Measurements from ENCODE around the gene INS. TPM values are rescaled to one million over a fixed set of nuclear protein-coding genes. Genes with fewer than 3 reads are reported as not detected.

INS gene
- total RNA-seq, 2 experiments from 2014 or later, result not detected

DNA sequence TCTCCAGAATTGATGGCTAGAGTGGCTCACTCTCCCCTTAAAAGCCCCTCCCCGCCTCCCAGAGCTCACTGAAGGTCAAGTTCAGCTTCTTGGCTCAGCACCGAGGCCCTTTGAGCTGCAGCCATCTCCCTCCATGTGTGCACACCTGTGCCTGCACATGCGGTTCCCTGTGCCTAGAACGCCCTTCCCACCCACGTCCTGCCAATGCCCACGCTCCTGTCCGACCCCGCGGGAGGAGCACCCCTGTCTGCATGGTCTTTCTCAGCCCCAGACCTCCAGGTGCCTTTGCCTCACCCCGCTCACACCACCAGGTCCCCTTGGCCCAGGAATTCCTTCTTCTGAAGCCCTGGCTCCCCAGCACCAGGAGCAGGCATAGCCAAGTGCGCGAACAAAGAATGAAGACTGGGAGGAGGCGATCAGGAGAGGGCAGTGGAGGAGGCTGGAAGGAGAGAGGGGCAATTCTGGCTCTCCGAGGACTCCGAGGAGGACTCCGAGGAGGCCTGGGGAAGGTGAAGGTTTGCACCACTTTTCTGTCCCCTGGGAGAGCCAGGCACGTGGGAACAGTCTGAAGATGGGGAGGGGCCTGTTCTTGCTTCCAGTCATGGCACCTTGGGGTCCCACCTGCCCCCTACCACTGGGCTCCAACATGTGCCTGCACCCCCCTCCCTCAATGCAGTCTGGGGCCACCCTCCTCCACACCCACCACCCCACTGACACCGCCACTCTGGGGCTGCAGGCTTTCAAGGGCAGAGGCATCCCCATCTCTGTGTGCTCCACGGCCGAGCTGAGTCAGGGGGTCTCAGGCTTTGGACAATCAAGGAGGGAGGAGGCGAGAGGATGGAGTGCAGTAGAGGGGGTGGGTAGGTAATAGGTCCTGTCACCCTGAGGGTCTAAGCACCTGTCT, 39.5 kb downstream of the INS start:
- no peak for DNase-seq
- no peak overlapping the region for H3K4me3 Mint-ChIP-seq
- H3K27ac Mint-ChIP-seq, result no peak overlapping the region
- H3K27me3 Mint-ChIP-seq (ENCODE audit: low read depth), result peaks cover 10% of the 10 kb centered on the region
- CTCF ChIA-PET, result no interaction called here
- H3K9me3 Mint-ChIP-seq (ENCODE audit: insufficient read depth), result no peaks in the 10 kb centered on the region
- no peak for ATAC-seq
- POLR2A ChIA-PET, result no interaction called here
- no peaks in the 10 kb centered on the region for H3K4me1 Mint-ChIP-seq (ENCODE audit: low read depth)
- no peaks in the 10 kb centered on the region for H3K36me3 Mint-ChIP-seq (ENCODE audit: low read depth)

DNA sequence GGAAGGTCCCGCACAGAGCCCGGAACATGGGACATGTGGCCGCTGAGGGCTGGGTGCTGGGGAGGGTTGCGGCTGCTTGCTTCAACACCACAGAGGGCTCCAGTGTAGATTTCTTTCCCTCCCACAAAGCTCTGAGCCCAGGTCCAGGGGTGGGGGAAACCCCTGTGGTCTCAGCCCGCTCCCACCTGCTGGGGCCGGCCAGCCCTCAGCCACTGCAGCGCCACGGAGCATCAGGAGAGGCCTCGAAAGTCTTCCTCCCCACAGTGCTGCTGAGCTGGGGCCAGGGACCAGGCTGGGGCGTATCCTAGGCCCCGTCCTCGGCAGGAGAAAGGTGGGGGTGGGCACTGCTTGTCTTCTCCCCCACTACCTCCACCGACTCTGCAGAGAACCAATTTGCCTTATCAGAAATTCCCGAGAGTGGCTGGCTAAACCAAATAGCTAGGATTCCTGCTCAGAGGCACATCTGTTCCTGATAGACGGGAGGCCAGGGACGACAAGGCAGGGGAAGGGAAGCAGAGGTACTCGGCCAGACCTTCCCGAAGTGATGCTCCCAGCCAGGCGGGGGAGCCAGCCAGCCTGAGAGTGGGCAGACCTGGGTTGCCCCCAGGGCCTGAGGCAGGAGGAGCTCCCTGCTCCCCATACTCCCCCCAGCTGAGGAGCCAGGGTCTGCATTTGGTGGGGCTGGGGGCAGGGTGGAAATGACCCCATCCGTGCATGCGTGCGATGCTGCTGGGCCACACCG, 40.5 kb downstream of the INS start:
- no peak for ATAC-seq
- no peak for DNase-seq
- H3K27ac Mint-ChIP-seq, result no peak overlapping the region
- no peaks in the 10 kb centered on the region for H3K9me3 Mint-ChIP-seq (ENCODE audit: insufficient read depth)
- no peaks in the 10 kb centered on the region for H3K4me1 Mint-ChIP-seq (ENCODE audit: low read depth)
- no peak overlapping the region for H3K4me3 Mint-ChIP-seq
- CTCF ChIA-PET, result interaction anchor here (0.5 kb wide), 1 partner anchor 735 kb away, joined by 3 read pairs; no protein-coding TSS in a partner anchor
- H3K27me3 Mint-ChIP-seq (ENCODE audit: low read depth), result peaks cover 13% of the 10 kb centered on the region
- POLR2A ChIA-PET, result no interaction called here
- H3K36me3 Mint-ChIP-seq (ENCODE audit: low read depth), result no peaks in the 10 kb centered on the region

DNA sequence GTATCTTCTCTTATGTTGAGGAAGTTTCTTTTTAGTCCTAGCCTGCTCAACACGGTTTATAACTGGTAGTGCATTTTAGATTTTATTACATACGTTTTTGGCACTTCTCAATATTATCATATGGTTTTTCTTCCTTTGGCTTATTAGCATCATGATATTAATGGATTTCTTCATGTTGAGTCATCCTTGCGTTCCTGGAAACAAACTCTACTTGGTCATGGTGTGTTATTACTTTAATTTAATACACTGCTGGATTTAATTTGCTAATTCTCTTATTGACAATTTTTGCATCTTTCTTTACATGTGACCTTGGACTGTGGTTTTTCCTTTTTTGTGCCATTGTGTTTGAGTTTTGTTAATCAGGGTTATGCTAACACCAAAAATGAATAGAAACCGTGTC, 42.3 kb downstream of the INS start:
- Mint-ChIP-seq H3K36me3 (ENCODE audit: low read depth) (no peaks in the 10 kb centered on the region), H3K4me1 (ENCODE audit: low read depth) (no peaks in the 10 kb centered on the region), H3K9me3 (ENCODE audit: insufficient read depth) (no peaks in the 10 kb centered on the region), H3K4me3 (no peak overlapping the region), H3K27ac (no peak overlapping the region), H3K27me3 (ENCODE audit: low read depth) (peaks cover 13% of the 10 kb centered on the region)
- POLR2A ChIA-PET, result no interaction called here
- CTCF ChIA-PET, result no interaction called here
- no peak for ATAC-seq
- DNase-seq, result no peak

DNA sequence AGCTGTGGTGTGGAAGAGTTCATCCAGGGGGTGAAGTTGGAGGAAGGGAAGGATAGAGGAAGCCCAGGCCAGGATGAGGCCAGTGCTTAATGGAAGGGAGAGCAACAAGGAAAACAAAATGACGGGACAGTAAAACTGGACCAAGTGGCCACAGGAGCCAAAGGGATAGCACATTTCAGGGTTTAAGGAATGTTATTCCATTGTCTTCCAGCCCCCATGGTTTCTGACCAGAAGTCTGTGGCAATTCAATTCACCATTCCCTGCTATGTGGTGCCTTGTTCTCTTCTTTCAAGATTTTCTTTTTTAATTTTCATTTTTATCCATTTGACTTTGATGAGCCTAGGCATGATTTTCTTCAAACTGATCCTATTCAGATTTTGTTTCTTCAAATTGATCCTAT, 44.3 kb downstream of the INS start:
- CTCF ChIA-PET, result no interaction called here
- POLR2A ChIA-PET, result no interaction called here
- no peak overlapping the region for H3K27ac Mint-ChIP-seq
- no peak overlapping the region for H3K4me3 Mint-ChIP-seq
- no peaks in the 10 kb centered on the region for H3K36me3 Mint-ChIP-seq (ENCODE audit: low read depth)
- peaks cover 13% of the 10 kb centered on the region for H3K27me3 Mint-ChIP-seq (ENCODE audit: low read depth)
- H3K9me3 Mint-ChIP-seq (ENCODE audit: insufficient read depth), result no peaks in the 10 kb centered on the region
- H3K4me1 Mint-ChIP-seq (ENCODE audit: low read depth), result no peaks in the 10 kb centered on the region
- no peak for ATAC-seq
- no peak for DNase-seq

DNA sequence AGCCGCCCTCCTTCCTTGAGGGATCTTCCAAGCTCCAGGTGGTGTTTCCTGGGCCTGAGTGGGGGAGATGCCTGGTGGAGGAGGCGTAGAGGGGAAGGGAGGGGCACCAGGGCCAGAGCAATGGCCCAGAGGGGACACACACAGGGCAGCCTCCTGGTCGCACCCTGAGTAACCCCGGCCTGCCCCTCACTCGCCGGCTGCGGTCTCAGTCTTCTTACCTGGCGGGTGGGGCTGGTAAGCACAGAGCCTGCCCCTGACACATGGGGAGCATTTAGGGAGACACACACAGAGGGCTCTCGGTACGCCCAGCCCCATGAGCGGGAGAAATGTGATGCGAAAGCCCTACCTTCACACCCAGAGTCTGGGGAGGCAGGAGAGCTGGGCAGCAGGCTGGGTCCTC, 45.7 kb downstream of the INS start:
- ChIA-PET POLR2A (no interaction called here), CTCF (no interaction called here)
- ATAC-seq (no peak), DNase-seq (no peak)
- Mint-ChIP-seq H3K27me3 (ENCODE audit: low read depth) (peaks cover 16% of the 10 kb centered on the region), H3K4me1 (ENCODE audit: low read depth) (no peaks in the 10 kb centered on the region), H3K9me3 (ENCODE audit: insufficient read depth) (no peaks in the 10 kb centered on the region), H3K27ac (no peak overlapping the region), H3K36me3 (ENCODE audit: low read depth) (no peaks in the 10 kb centered on the region), H3K4me3 (no peak overlapping the region)

DNA sequence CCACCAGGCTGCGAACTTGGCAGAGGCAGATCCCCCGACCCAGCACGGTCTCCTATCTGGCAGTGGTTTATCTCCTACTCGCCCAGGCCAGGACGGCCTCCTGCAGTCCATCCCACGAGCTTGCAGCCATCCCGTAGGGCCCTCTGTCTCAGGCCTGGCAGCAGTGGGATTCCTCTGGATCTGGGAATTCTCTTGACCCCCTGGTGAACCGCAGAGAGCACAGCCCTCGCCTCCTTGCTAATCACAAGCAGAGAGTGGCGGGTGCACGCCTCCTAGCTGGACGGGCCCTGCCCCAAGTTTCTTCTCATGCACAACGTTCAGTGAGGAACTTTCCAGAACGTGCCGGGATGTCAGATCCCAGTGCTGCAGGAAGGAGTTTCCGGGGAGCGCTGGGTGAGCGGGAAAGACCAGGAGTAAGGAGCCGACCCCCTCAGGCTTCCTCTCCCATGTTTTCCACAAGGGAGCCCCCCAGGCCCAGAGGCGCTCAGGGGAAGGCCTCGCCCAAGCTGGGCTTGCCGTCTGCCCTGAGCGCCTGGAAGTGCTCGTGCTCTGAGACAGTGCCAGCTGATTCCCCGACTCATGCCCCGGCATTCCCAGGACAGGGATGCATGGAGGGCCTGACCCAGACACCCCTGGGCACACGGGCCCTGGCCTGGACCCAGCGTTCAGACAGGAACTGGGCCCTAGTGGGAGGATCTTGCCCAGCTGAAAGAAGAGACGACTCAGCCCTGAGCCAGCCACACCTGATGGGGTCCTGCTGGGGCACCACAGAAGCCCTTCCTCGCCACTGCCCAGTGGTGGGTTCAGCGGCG, 46.4 kb downstream of the INS start:
- no peak overlapping the region for H3K27ac Mint-ChIP-seq
- POLR2A ChIA-PET, result no interaction called here
- H3K27me3 Mint-ChIP-seq (ENCODE audit: low read depth), result peaks cover 18% of the 10 kb centered on the region
- H3K4me1 Mint-ChIP-seq (ENCODE audit: low read depth), result no peaks in the 10 kb centered on the region
- no peaks in the 10 kb centered on the region for H3K36me3 Mint-ChIP-seq (ENCODE audit: low read depth)
- ATAC-seq, result no peak
- no peaks in the 10 kb centered on the region for H3K9me3 Mint-ChIP-seq (ENCODE audit: insufficient read depth)
- CTCF ChIA-PET, result no interaction called here
- DNase-seq, result no peak
- no peak overlapping the region for H3K4me3 Mint-ChIP-seq

DNA sequence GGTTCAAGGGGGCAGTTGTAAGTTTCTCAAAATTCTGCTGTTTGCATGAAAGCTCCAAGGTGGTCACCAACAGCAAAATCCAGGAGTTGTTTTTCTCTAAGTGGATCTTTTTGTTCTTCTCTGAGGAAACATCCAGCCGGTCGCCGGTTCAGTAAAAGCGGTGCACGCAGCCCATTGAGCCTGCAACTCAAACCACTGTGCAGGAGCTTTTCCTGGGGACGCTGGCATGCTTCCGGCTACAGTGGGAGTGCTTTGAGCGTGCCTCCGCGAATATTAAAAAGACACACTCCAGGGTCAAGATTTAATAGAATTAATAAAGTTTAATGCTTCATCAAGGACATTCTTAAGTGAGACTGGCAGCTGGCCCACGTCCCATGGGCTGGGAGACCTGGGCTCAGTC, 47.2 kb downstream of the INS start:
- ChIA-PET POLR2A (no interaction called here), CTCF (no interaction called here)
- no peaks in the 10 kb centered on the region for H3K4me1 Mint-ChIP-seq (ENCODE audit: low read depth)
- H3K9me3 Mint-ChIP-seq (ENCODE audit: insufficient read depth), result no peaks in the 10 kb centered on the region
- H3K27me3 Mint-ChIP-seq (ENCODE audit: low read depth), result peaks cover 18% of the 10 kb centered on the region
- no peak overlapping the region for H3K4me3 Mint-ChIP-seq
- DNase-seq (no peak), ATAC-seq (no peak)
- H3K27ac Mint-ChIP-seq, result no peak overlapping the region
- no peaks in the 10 kb centered on the region for H3K36me3 Mint-ChIP-seq (ENCODE audit: low read depth)

DNA sequence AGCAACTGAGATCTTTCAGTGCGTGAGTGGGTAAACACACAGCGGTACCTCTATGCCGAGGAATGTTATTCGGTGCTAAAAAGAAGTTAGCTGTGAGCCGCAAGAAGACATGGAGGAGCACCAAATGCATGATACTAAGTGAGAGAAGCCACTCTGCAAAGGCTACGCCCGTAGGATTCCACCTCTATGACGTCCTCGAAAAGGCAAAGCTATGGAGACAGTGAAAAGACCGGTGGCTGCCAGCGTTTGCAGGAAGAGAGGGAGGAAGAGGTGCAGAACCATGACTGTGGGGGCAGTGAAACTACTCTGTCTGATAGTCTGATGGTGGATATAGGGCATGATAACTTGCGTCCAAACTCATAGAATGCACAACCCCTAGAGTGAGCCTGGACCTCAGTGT, 50.5 kb downstream of the INS start:
- H3K27ac Mint-ChIP-seq, result no peak overlapping the region

More for the DNA sequence above, 50.5 kb downstream of the INS start:
- DNase-seq, result no peak
- no peak overlapping the region for H3K4me3 Mint-ChIP-seq
- no peaks in the 10 kb centered on the region for H3K36me3 Mint-ChIP-seq (ENCODE audit: low read depth)
- H3K9me3 Mint-ChIP-seq (ENCODE audit: insufficient read depth), result no peaks in the 10 kb centered on the region
- no peak for ATAC-seq
- no peaks in the 10 kb centered on the region for H3K4me1 Mint-ChIP-seq (ENCODE audit: low read depth)
- ChIA-PET CTCF (interaction anchor here (2.0 kb wide), 1 partner anchor 41 kb away, joined by 6 read pairs; no protein-coding TSS in a partner anchor), POLR2A (no interaction called here)
- H3K27me3 Mint-ChIP-seq (ENCODE audit: low read depth), result peaks cover 7% of the 10 kb centered on the region

Small RNA genes within 50 kb of the gene (microRNA-seq; reads per million reads assigned to microRNA genes)
- not detected for gene MIR4686
- not detected for gene MIR483

Other genes with a start within 250 kb of the INS start
- gene TNNT3, start 241.5 kb downstream of the INS start, total RNA-seq, result 1 to 10 TPM; 2.6 to 2.8 TPM
- 100 to 1,000 TPM; 109 to 110 TPM for gene MRPL23, start 213.9 kb downstream of the INS start, total RNA-seq
- not detected for gene H19, start 163.4 kb downstream of the INS start, total RNA-seq
- not detected for gene IGF2, start 21.8 kb downstream of the INS start, total RNA-seq
- not detected for gene TH, start 10.6 kb upstream of the INS start, total RNA-seq
- under 1 TPM; 0.13 to 0.53 TPM for gene ASCL2, start 109.4 kb upstream of the INS start, total RNA-seq
- gene C11orf21, start 140.7 kb upstream of the INS start, total RNA-seq, result 10 to 100 TPM; 37.1 to 43.2 TPM
- 10 to 100 TPM; 39.7 to 47.0 TPM for gene TSPAN32, start 140.8 kb upstream of the INS start, total RNA-seq
- gene CD81, start 216.1 kb upstream of the INS start, total RNA-seq, result 100 to 1,000 TPM; 142 to 145 TPM
- gene TSSC4, start 239.5 kb upstream of the INS start, total RNA-seq, result 10 to 100 TPM; 45.3 to 49.4 TPM